ENCODE results near the gene FRMD8.

The FRMD8 gene

GRCh38 chr11:65390996-65391395 lies 4.6 kb downstream of the FRMD8 start:
- peaks cover 13% of the 10 kb centered on the region for H3K4me1 ChIP-seq (ENCODE audit: insufficient read depth, low read length)
- no peaks in the 10 kb centered on the region for H3K27me3 ChIP-seq (ENCODE audit: insufficient read depth, low read length)
- peaks cover 11% of the 10 kb centered on the region for H3K36me3 ChIP-seq (ENCODE audit: insufficient read depth, low read length)
- H3K9me3 ChIP-seq (ENCODE audit: low read length): no peaks in the 10 kb centered on the region
- H2AFZ ChIP-seq (ENCODE audit: low read depth, low read length): no peak overlapping the region
- no peak overlapping the region for H3K4me3 ChIP-seq (ENCODE audit: low read length)

GRCh38 chr11:65392186-65392829 lies 5.9 kb downstream of the FRMD8 start:
- H3K27me3 ChIP-seq (ENCODE audit: insufficient read depth, low read length): no peaks in the 10 kb centered on the region
- H3K4me3 ChIP-seq (ENCODE audit: low read length): no peak overlapping the region
- peaks cover 16% of the 10 kb centered on the region for H3K36me3 ChIP-seq (ENCODE audit: insufficient read depth, low read length)
- no peak overlapping the region for H2AFZ ChIP-seq (ENCODE audit: low read depth, low read length)
- H3K9me3 ChIP-seq (ENCODE audit: low read length): no peaks in the 10 kb centered on the region
- peaks cover 6% of the 10 kb centered on the region for H3K4me1 ChIP-seq (ENCODE audit: insufficient read depth, low read length)

GRCh38 chr11:65392899-65393298 lies 6.5 kb downstream of the FRMD8 start:
- peaks cover 16% of the 10 kb centered on the region for H3K36me3 ChIP-seq (ENCODE audit: insufficient read depth, low read length)
- no peaks in the 10 kb centered on the region for H3K27me3 ChIP-seq (ENCODE audit: insufficient read depth, low read length)
- H3K4me1 ChIP-seq (ENCODE audit: insufficient read depth, low read length): peaks cover 5% of the 10 kb centered on the region
- no peaks in the 10 kb centered on the region for H3K9me3 ChIP-seq (ENCODE audit: low read length)
- H2AFZ ChIP-seq (ENCODE audit: low read depth, low read length): no peak overlapping the region
- no peak overlapping the region for H3K4me3 ChIP-seq (ENCODE audit: low read length)

- Histone ChIP-seq H2AFZ (ENCODE audit: low read depth, low read length) (no peak overlapping the region), H3K36me3 (ENCODE audit: insufficient read depth, low read length) (peaks cover 23% of the 10 kb centered on the region), H3K9me3 (ENCODE audit: low read length) (no peaks in the 10 kb centered on the region)
Observed at GRCh38 chr11:65393513-65394079, 7.2 kb downstream of the FRMD8 start.

GRCh38 chr11:65394125-65394536 lies 7.7 kb downstream of the FRMD8 start:
- H3K4me1 ChIP-seq (ENCODE audit: insufficient read depth, low read length): peaks cover 5% of the 10 kb centered on the region
- peaks cover 23% of the 10 kb centered on the region for H3K36me3 ChIP-seq (ENCODE audit: insufficient read depth, low read length)
- H3K9me3 ChIP-seq (ENCODE audit: low read length): no peaks in the 10 kb centered on the region
- no peak overlapping the region for H3K4me3 ChIP-seq (ENCODE audit: low read length)
- no peaks in the 10 kb centered on the region for H3K27me3 ChIP-seq (ENCODE audit: insufficient read depth, low read length)
- no peak overlapping the region for H2AFZ ChIP-seq (ENCODE audit: low read depth, low read length)

More at GRCh38 chr11:65393513-65394079, 7.2 kb downstream of the FRMD8 start:
- H3K4me3 ChIP-seq (ENCODE audit: low read length): no peak overlapping the region
- peaks cover 5% of the 10 kb centered on the region for H3K4me1 ChIP-seq (ENCODE audit: insufficient read depth, low read length)
- no peaks in the 10 kb centered on the region for H3K27me3 ChIP-seq (ENCODE audit: insufficient read depth, low read length)

- Histone ChIP-seq H3K4me1 (ENCODE audit: insufficient read depth, low read length) (no peaks in the 10 kb centered on the region), H2AFZ (ENCODE audit: low read depth, low read length) (no peak overlapping the region), H3K27me3 (ENCODE audit: insufficient read depth, low read length) (no peaks in the 10 kb centered on the region), H3K36me3 (ENCODE audit: insufficient read depth, low read length) (peaks cover 36% of the 10 kb centered on the region), H3K4me3 (ENCODE audit: low read length) (no peak overlapping the region), H3K9me3 (ENCODE audit: low read length) (no peaks in the 10 kb centered on the region)
Observed at GRCh38 chr11:65395961-65396530, 9.6 kb downstream of the FRMD8 start.

- Histone ChIP-seq H3K4me3 (ENCODE audit: low read length) (no peak overlapping the region), H3K9me3 (ENCODE audit: low read length) (no peaks in the 10 kb centered on the region), H2AFZ (ENCODE audit: low read depth, low read length) (no peak overlapping the region), H3K4me1 (ENCODE audit: insufficient read depth, low read length) (no peaks in the 10 kb centered on the region), H3K27me3 (ENCODE audit: insufficient read depth, low read length) (no peaks in the 10 kb centered on the region), H3K36me3 (ENCODE audit: insufficient read depth, low read length) (peaks cover 36% of the 10 kb centered on the region)
Observed at GRCh38 chr11:65396769-65397745, 10.6 kb downstream of the FRMD8 start.

- Histone ChIP-seq H3K4me3 (ENCODE audit: low read length) (no peak overlapping the region), H3K9me3 (ENCODE audit: low read length) (no peaks in the 10 kb centered on the region), H3K4me1 (ENCODE audit: insufficient read depth, low read length) (no peaks in the 10 kb centered on the region), H3K27me3 (ENCODE audit: insufficient read depth, low read length) (no peaks in the 10 kb centered on the region), H3K36me3 (ENCODE audit: insufficient read depth, low read length) (peaks cover 36% of the 10 kb centered on the region), H2AFZ (ENCODE audit: low read depth, low read length) (no peak overlapping the region)
Observed at GRCh38 chr11:65398362-65398910, 12.0 kb downstream of the FRMD8 start.

GRCh38 chr11:65399249-65399648 lies 12.8 kb downstream of the FRMD8 start:
- H3K4me3 ChIP-seq (ENCODE audit: low read length): no peak overlapping the region
- no peaks in the 10 kb centered on the region for H3K4me1 ChIP-seq (ENCODE audit: insufficient read depth, low read length)
- H2AFZ ChIP-seq (ENCODE audit: low read depth, low read length): no peak overlapping the region
- no peaks in the 10 kb centered on the region for H3K27me3 ChIP-seq (ENCODE audit: insufficient read depth, low read length)
- H3K9me3 ChIP-seq (ENCODE audit: low read length): no peaks in the 10 kb centered on the region
- peaks cover 34% of the 10 kb centered on the region for H3K36me3 ChIP-seq (ENCODE audit: insufficient read depth, low read length)

- H3K4me3 ChIP-seq (ENCODE audit: low read length): no peak overlapping the region
- H2AFZ ChIP-seq (ENCODE audit: low read depth, low read length): no peak overlapping the region
- peaks cover 35% of the 10 kb centered on the region for H3K36me3 ChIP-seq (ENCODE audit: insufficient read depth, low read length)
- H3K27me3 ChIP-seq (ENCODE audit: insufficient read depth, low read length): no peaks in the 10 kb centered on the region
- no peaks in the 10 kb centered on the region for H3K9me3 ChIP-seq (ENCODE audit: low read length)
- no peaks in the 10 kb centered on the region for H3K4me1 ChIP-seq (ENCODE audit: insufficient read depth, low read length)
Observed at GRCh38 chr11:65399845-65400244, 13.4 kb downstream of the FRMD8 start.

- Histone ChIP-seq H3K27me3 (ENCODE audit: insufficient read depth, low read length) (no peaks in the 10 kb centered on the region), H3K4me1 (ENCODE audit: insufficient read depth, low read length) (no peaks in the 10 kb centered on the region), H3K9me3 (ENCODE audit: low read length) (no peaks in the 10 kb centered on the region), H3K4me3 (ENCODE audit: low read length) (no peak overlapping the region), H2AFZ (ENCODE audit: low read depth, low read length) (no peak overlapping the region), H3K36me3 (ENCODE audit: insufficient read depth, low read length) (peaks cover 37% of the 10 kb centered on the region)
Observed at GRCh38 chr11:65400307-65401072, 14.1 kb downstream of the FRMD8 start.

GRCh38 chr11:65401073-65401802 lies 14.8 kb downstream of the FRMD8 start:
- Histone ChIP-seq H3K9me3 (ENCODE audit: low read length) (no peaks in the 10 kb centered on the region), H3K27me3 (ENCODE audit: insufficient read depth, low read length) (no peaks in the 10 kb centered on the region), H3K4me3 (ENCODE audit: low read length) (no peak overlapping the region), H3K4me1 (ENCODE audit: insufficient read depth, low read length) (no peaks in the 10 kb centered on the region), H2AFZ (ENCODE audit: low read depth, low read length) (no peak overlapping the region), H3K36me3 (ENCODE audit: insufficient read depth, low read length) (peaks cover 39% of the 10 kb centered on the region)
